GM18502 (cell line): ENCODE data around the gene RNF41.
A peak's percentile ranks its signal among the peaks of the same experiment; 100 is the strongest.

Experiments
- ATAC-seq: cut with Tn5 transposase; IDR thresholded peaks from one replicate; pipeline ENCODE4 v1.9.1; 2021; ENCODE audit warnings: mild to moderate bottlenecking; ENCODE audit not compliant: unreplicated experiment, poor library complexity

RNF41 gene

GRCh38 chr12:56188131-56188777, 33.5 kb downstream of the RNF41 start:
- no peak for ATAC-seq

GRCh38 chr12:56186957-56187356, 34.8 kb downstream of the RNF41 start:
- ATAC-seq, result no peak

- ATAC-seq, result no peak
Observed at GRCh38 chr12:56178347-56178746, 43.4 kb downstream of the RNF41 start.

- ATAC-seq, result no peak
Observed at GRCh38 chr12:56172839-56173238, 48.9 kb downstream of the RNF41 start.

- ATAC-seq, result no peak
Observed at GRCh38 chr12:56169229-56169759, 52.4 kb downstream of the RNF41 start.

- no peak for ATAC-seq
Observed at GRCh38 chr12:56165369-56165768, 56.4 kb downstream of the RNF41 start.

GRCh38 chr12:56164345-56164729, 57.4 kb downstream of the RNF41 start:
- ATAC-seq, result no peak

- ATAC-seq, result no peak
Observed at GRCh38 chr12:56163533-56164344, 58.0 kb downstream of the RNF41 start.

- no peak for ATAC-seq
Observed at GRCh38 chr12:56162468-56163290, 59.0 kb downstream of the RNF41 start.

- no peak for ATAC-seq
Observed at GRCh38 chr12:56161690-56162351, 59.9 kb downstream of the RNF41 start.

GRCh38 chr12:56160894-56161689, 60.6 kb downstream of the RNF41 start:
- ATAC-seq, result no peak

GRCh38 chr12:56160193-56160763, 61.4 kb downstream of the RNF41 start:
- no peak for ATAC-seq

- ATAC-seq, result no peak
Observed at GRCh38 chr12:56159482-56160192, 62.1 kb downstream of the RNF41 start.

- no peak for ATAC-seq
Observed at GRCh38 chr12:56158926-56159461, 62.7 kb downstream of the RNF41 start.

- peak; percentile 80 for ATAC-seq
Observed at GRCh38 chr12:56158029-56158925, 63.4 kb downstream of the RNF41 start, which contains the start of gene MYL6. MYL6 (plus strand) TSS chr12:56158359; CDS start chr12:56158402, 43 bp downstream.

- ATAC-seq, result peak; percentile 38
Observed at GRCh38 chr12:56157201-56158028, 64.3 kb downstream of the RNF41 start.
